Loucy (cell line): Measurements from ENCODE around the gene RIMBP2.

Experiments
- H2AFZ ChIP-seq: fragments of 200-600 bp; sonication (generic); 2 replicates; pipeline ENCODE4 v1.6.0; 2016; ENCODE audit warnings: antibody characterized with exemption, mild to moderate bottlenecking, low read length, moderate library complexity
- H3F3A ChIP-seq: fragments of 200-600 bp; 2 replicates; pipeline ENCODE4 v1.6.0; 2016; ENCODE audit warnings: antibody characterized with exemption, low read depth, mild to moderate bottlenecking
- H3K27me3 ChIP-seq: fragments of 200-600 bp; sonication (generic); 2 replicates; pipeline ENCODE4 v1.6.1; 2014; ENCODE audit warnings: low read length, mild to moderate bottlenecking; ENCODE audit not compliant: insufficient read depth, poor library complexity, severe bottlenecking
- H3K36me3 ChIP-seq: fragments of 200-600 bp; sonication (generic); 2 replicates; pipeline ENCODE4 v1.6.1; 2016; ENCODE audit warnings: low read length; ENCODE audit not compliant: insufficient read depth
- H3K4me1 ChIP-seq: fragments of 200-600 bp; sonication (generic); 2 replicates; pipeline ENCODE4 v1.5.1; 2014; ENCODE audit warnings: low read length, mild to moderate bottlenecking; ENCODE audit not compliant: insufficient read depth, poor library complexity, severe bottlenecking
- H3K4me2 ChIP-seq: fragments of 200-600 bp; sonication (generic); 2 replicates; pipeline ENCODE4 v1.6.0; 2014; ENCODE audit warnings: antibody characterized with exemption, low read length, low read depth, mild to moderate bottlenecking; ENCODE audit not compliant: poor library complexity, severe bottlenecking
- H3K4me3 ChIP-seq: fragments of 200-600 bp; sonication (generic); 2 replicates; pipeline ENCODE4 v1.5.1; 2014; ENCODE audit warnings: low read length, mild to moderate bottlenecking, mixed read lengths; ENCODE audit not compliant: poor library complexity, severe bottlenecking
- H3K79me2 ChIP-seq: fragments of 200-600 bp; sonication (generic); 2 replicates; pipeline ENCODE4 v1.6.1; 2014; ENCODE audit warnings: low read length; ENCODE audit not compliant: insufficient read depth
- H3K9ac ChIP-seq: fragments of 200-600 bp; sonication (generic); 2 replicates; pipeline ENCODE4 v1.6.0; 2014; ENCODE audit warnings: mild to moderate bottlenecking, low read depth, low read length, moderate library complexity; ENCODE audit not compliant: poor library complexity, severe bottlenecking
- H3K9me2 ChIP-seq: fragments of 200-600 bp; sonication (generic); replicated peaks from 2 replicates; pipeline ENCODE4 v1.6.1; 2016; ENCODE audit warnings: low read depth, low read length, mixed read lengths
- H3K9me3 ChIP-seq: fragments of 200-600 bp; sonication (generic); 2 replicates; pipeline ENCODE4 v1.6.1; 2014; ENCODE audit warnings: mild to moderate bottlenecking, antibody characterized with exemption, low read length, low read depth; ENCODE audit not compliant: insufficient read depth
- H4K20me1 ChIP-seq: fragments of 200-600 bp; sonication (generic); 2 replicates; pipeline ENCODE4 v1.6.0; 2014; ENCODE audit warnings: antibody characterized with exemption, low read length, mild to moderate bottlenecking; ENCODE audit not compliant: insufficient read depth, poor library complexity, severe bottlenecking
- EZH2phosphoT487 ChIP-seq: fragments of 200-600 bp; IDR thresholded peaks from 2 replicates; pipeline ENCODE4 v1.6.1; 2018; ENCODE audit warnings: antibody characterized with exemption, mild to moderate bottlenecking, moderate library complexity, borderline replicate concordance
- TF ChIP-seq, protein P1 (sequence below): fragments of 200-600 bp; sonication (generic); conservative IDR thresholded peaks from 2 replicates; pipeline ENCODE4 v1.5.1; 2014; ENCODE audit warnings: mild to moderate bottlenecking, antibody characterized with exemption, low read length

The RIMBP2 gene

DNA sequence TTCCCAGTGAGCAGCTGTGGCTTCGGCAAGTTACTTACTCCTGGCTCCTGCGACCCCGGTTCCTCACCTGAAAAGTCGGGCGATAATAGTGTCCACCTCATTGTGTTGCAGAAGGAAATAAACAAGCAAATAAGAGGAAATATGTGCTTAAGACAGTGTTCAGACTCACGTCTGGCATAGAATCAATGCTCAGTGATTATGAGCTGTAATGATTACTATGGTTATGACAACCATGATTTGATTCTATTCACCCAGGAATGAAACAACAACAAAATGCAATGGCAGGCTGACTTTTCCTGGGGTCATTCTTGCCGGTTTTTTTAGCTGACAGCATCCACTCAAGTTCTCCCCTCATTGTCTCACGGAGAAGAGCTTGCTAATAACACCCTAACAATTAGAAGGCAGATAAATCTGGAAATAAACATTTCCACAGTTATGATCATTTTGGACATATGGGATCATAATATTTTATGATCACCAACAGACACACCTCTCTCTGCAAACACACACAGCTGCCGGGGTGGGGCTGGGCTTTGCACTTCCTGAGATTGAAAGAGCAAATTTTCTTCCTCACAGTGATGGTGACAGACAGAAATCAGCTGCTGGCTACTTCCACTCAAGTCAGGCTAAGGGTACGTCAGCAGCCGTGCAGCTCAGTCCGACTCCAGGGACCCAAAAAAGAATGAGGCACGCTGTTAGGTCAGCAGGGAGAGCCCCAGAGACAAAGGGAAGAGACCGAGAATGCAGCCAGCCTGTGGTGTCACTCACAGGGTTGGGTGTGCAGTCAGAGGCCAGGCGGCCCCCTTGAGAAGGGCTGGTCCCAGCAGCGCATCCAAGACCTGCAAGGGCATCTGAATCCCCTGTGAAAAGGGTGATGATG, 158.0 kb downstream of the RIMBP2 start:
- no peaks in the 10 kb centered on the region for H3K27me3 ChIP-seq
- TF ChIP-seq, protein P1, sequence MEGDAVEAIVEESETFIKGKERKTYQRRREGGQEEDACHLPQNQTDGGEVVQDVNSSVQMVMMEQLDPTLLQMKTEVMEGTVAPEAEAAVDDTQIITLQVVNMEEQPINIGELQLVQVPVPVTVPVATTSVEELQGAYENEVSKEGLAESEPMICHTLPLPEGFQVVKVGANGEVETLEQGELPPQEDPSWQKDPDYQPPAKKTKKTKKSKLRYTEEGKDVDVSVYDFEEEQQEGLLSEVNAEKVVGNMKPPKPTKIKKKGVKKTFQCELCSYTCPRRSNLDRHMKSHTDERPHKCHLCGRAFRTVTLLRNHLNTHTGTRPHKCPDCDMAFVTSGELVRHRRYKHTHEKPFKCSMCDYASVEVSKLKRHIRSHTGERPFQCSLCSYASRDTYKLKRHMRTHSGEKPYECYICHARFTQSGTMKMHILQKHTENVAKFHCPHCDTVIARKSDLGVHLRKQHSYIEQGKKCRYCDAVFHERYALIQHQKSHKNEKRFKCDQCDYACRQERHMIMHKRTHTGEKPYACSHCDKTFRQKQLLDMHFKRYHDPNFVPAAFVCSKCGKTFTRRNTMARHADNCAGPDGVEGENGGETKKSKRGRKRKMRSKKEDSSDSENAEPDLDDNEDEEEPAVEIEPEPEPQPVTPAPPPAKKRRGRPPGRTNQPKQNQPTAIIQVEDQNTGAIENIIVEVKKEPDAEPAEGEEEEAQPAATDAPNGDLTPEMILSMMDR, result no peak
- no peak for TF ChIP-seq EZH2phosphoT487
- no peaks in the 10 kb centered on the region for H3K79me2 ChIP-seq
- no peaks in the 10 kb centered on the region for H3K9me2 ChIP-seq
- H2AFZ ChIP-seq, result no peak overlapping the region
- H3K9me3 ChIP-seq, result 0 out of 2 replicates have a peak, but pooled peaks cover under 1% of the 10 kb centered on the region
- H3K9ac ChIP-seq, result no peak overlapping the region
- no peaks in the 10 kb centered on the region for H3K4me1 ChIP-seq
- no peak overlapping the region for H3K4me2 ChIP-seq
- no peaks in the 10 kb centered on the region for H3F3A ChIP-seq
- H3K36me3 ChIP-seq, result no peaks in the 10 kb centered on the region
- no peak overlapping the region for H3K4me3 ChIP-seq
- H4K20me1 ChIP-seq, result no peaks in the 10 kb centered on the region

GRCh38 chr12:130557201-130557600, 158.9 kb downstream of the RIMBP2 start:
- Histone ChIP-seq H3K36me3 (no peaks in the 10 kb centered on the region), H4K20me1 (no peaks in the 10 kb centered on the region), H3F3A (no peaks in the 10 kb centered on the region), H3K9ac (no peak overlapping the region), H3K9me3 (no peaks in the 10 kb centered on the region), H3K79me2 (no peaks in the 10 kb centered on the region), H3K4me2 (no peak overlapping the region), H2AFZ (no peak overlapping the region), H3K27me3 (no peaks in the 10 kb centered on the region), H3K9me2 (no peaks in the 10 kb centered on the region), H3K4me1 (no peaks in the 10 kb centered on the region), H3K4me3 (no peak overlapping the region)
- TF ChIP-seq EZH2phosphoT487, result no peak
- TF ChIP-seq, protein P1, result no peak

DNA sequence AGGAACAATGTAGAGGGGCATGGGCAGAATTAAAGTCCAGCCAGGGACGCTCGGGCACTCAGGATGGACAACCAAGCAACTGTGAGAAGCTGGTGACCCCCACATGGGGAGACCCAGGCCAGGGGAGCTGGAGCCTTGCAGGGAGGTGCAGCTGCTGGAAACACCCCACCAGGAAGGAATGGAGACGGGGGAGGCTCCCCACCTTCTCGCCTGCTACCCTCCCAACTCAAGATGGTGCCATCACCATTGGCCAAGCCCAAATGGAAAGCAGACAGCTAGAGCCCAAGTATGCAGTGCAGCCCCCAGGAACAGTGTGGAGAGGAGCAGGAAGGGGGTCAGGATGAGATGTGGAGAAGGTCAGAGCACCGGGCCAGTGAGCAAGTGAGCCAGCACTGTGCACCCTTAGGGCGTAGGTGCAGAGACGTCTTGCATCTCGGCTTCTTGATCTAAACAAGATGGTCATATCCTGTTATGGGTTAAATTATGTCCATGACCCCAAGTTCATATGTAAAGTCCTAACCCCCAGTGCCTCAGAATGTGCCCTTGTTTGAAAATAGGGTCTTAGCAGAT, 159.5 kb downstream of the RIMBP2 start:
- Histone ChIP-seq H3K27me3 (no peaks in the 10 kb centered on the region), H3K4me2 (no peak overlapping the region), H4K20me1 (no peaks in the 10 kb centered on the region), H3K4me1 (no peaks in the 10 kb centered on the region), H3K9me2 (no peaks in the 10 kb centered on the region), H3F3A (no peaks in the 10 kb centered on the region), H3K79me2 (no peaks in the 10 kb centered on the region), H3K9me3 (no peaks in the 10 kb centered on the region; the same call in 1 of the 2 replicates), H2AFZ (no peak overlapping the region), H3K9ac (no peak overlapping the region), H3K4me3 (no peak overlapping the region), H3K36me3 (no peaks in the 10 kb centered on the region)
- no peak for TF ChIP-seq EZH2phosphoT487
- TF ChIP-seq, protein P1, result no peak
